Transverse colon (tissue), 4 donors: Measurements from ENCODE around the gene SYNE1. TPM values are rescaled to one million over a fixed set of nuclear protein-coding genes. Genes with fewer than 3 reads are reported as not detected.
A peak's percentile ranks its signal among the peaks of the same experiment; 100 is the strongest.
"Not testable (repeated sequence)": the region's sequence is repeated elsewhere in the genome, so short reads cannot be mapped to it uniquely, and the experiment has no call there.

ENCODE experiments used
- DNase-seq: peaks from one replicate; pipeline ENCODE4 v3.0.0-alpha.2; 2019
- H3K27ac ChIP-seq, 4 donors: fragments of 200-600 bp; sonication (generic); 2 replicates each; pipeline ENCODE4 v1.5.1; 2016 to 2018; ENCODE audit warnings: inconsistent platforms in 4 of 4
- H3K27me3 ChIP-seq: fragments of 200-600 bp; sonication (generic); 2 replicates; pipeline ENCODE4 v1.5.1; 2017; ENCODE audit warnings: inconsistent platforms
- H3K36me3 ChIP-seq, 4 donors: fragments of 200-600 bp; sonication (generic); 2 replicates each; pipeline ENCODE4 v1.5.1; 2017 to 2019; ENCODE audit warnings: inconsistent platforms in 4 of 4
- H3K4me1 ChIP-seq, 4 donors: fragments of 200-600 bp; sonication (generic); 2 replicates each; pipeline ENCODE4 v1.5.1; 2017 to 2020; ENCODE audit warnings: inconsistent platforms in 4 of 4
- H3K4me3 ChIP-seq, 4 donors: fragments of 200-600 bp; sonication (generic); 1 replicate in 1 of 4; 2 replicates in 3 of 4; pipeline versions ENCODE4 v1.5.1 to v1.6.1; 2017 to 2019; ENCODE audit warnings: inconsistent platforms in 4 of 4
- H3K9me3 ChIP-seq, 2 donors: fragments of 200-600 bp; sonication (generic); 2 replicates each; pipeline ENCODE4 v1.5.1; 2017 to 2019; ENCODE audit warnings: inconsistent platforms in 2 of 2
- CTCF ChIP-seq, 5 experiments: fragments of 200-600 bp in 3 of 5; fragments of 450-650 bp in 2 of 5; sonication (generic) in 3 of 5; IDR thresholded peaks; 1 replicate in 2 of 5; 2 replicates in 3 of 5; pipeline ENCODE4 v1.5.1; 2016 to 2017; ENCODE audit warnings: antibody characterized with exemption in 5 of 5, inconsistent platforms in 3 of 5, mild to moderate bottlenecking in 2 of 5, moderate library complexity in 1 of 5
- EP300 ChIP-seq: sonication (generic); formaldehyde crosslinking; IDR thresholded peaks from one replicate; pipeline ENCODE4 v1.6.1; 2017; ENCODE audit warnings: antibody characterized with exemption, low read depth
- POLR2A ChIP-seq: fragments of 450-650 bp; IDR thresholded peaks from one replicate; pipeline ENCODE4 v1.6.1; 2016; ENCODE audit warnings: antibody characterized with exemption, mild to moderate bottlenecking, moderate library complexity
- POLR2AphosphoS5 ChIP-seq, 3 donors: sonication (generic); formaldehyde crosslinking; IDR thresholded peaks; one replicate each; pipeline ENCODE4 v1.6.1; 2016; ENCODE audit warnings: antibody characterized with exemption in 3 of 3
- WGBS, 2 donors: methylation state at CpG; one replicate each; pipeline ENCODE4 v1.1.5; 2018; ENCODE audit warnings: low coverage in 1 of 2; 5-methylcytosine and 5-hydroxymethylcytosine counted together
- in situ Hi-C, 4 donors: fragments of 200-750 bp; cut with MboI; loops; one replicate each; pipeline versions ENCODE4 v1.15.0 to v1.15.1; 2017; ENCODE audit warnings: low sequenced_read_pairs in 3 of 4, low pct_ligation_motif_present in 1 of 4, low pct_unique_long_range_greater_than_20kb in 1 of 4
- intact Hi-C: fragments of 100-400 bp; cut with DNase I; formaldehyde crosslinking; loops from one replicate; pipeline ENCODE4 v1.15.1; 2023; ENCODE audit warnings: low total_unique reads
- total RNA-seq, 4 donors: library from RNA; depleted of rRNA; stranded (reverse); fragments of >200 nt; gene quantifications; one replicate each; pipeline ENCODE4 v1.1.0, GENCODE V29; 2016

SYNE1 gene
- total RNA-seq, 4 donors from 2014 or later = 31.4 to 87.2 (median 59.7) TPM

GRCh38 chr6:152329638-152330448, 307.3 kb downstream of the SYNE1 start:
- Histone ChIP-seq H3K9me3 (no peaks in the 10 kb centered on the region), H3K4me1 (no peaks in the 10 kb centered on the region), H3K27ac (no peak overlapping the region), H3K4me3 (no peak overlapping the region), H3K27me3 (no peaks in the 10 kb centered on the region), H3K36me3 (peaks cover 0 to 8% (median 0%) of the 10 kb centered on the region in 4 donors)
- DNase-seq = no peak
- in situ Hi-C loops (no loop called here), intact Hi-C loops (no loop called here)
- TF ChIP-seq POLR2A = no peak
- no peak for TF ChIP-seq CTCF (IDR thresholded peaks at IDR 0.05)
- no peak for TF ChIP-seq EP300
- no peak for TF ChIP-seq POLR2AphosphoS5 (IDR thresholded peaks at IDR 0.05)
- 79 to 80% methylated on average over 9 to 13 of the region's 13 CpGs for WGBS, 2 donors

- intact Hi-C loops, H3K4me1 ChIP-seq, DNase-seq, H3K27ac ChIP-seq, in situ Hi-C loops, H3K9me3 ChIP-seq, H3K4me3 ChIP-seq, H3K27me3 ChIP-seq: not testable (repeated sequence)
- WGBS, 2 donors = 86 to 89% methylated on average over 3 of the region's 3 CpGs
- H3K36me3 ChIP-seq = peaks cover 0 to 21% (median 1%) of the 10 kb centered on the region in 4 donors
These were observed 309.0 kb downstream of the SYNE1 start for GRCh38 chr6:152328200-152328599.

- intact Hi-C loops (no loop called here), in situ Hi-C loops (no loop called here)
- H3K4me1 ChIP-seq = no peaks in the 10 kb centered on the region
- H3K36me3 ChIP-seq = peaks cover 0 to 21% (median 1%) of the 10 kb centered on the region in 4 donors
- WGBS, 2 donors = 90 to 96% methylated on average over 11 to 13 of the region's 13 CpGs
- H3K27ac ChIP-seq = no peak overlapping the region
- no peak for DNase-seq
- no peaks in the 10 kb centered on the region for H3K27me3 ChIP-seq
- H3K9me3 ChIP-seq = no peaks in the 10 kb centered on the region
- H3K4me3 ChIP-seq = no peak overlapping the region
- no peak for TF ChIP-seq POLR2AphosphoS5 (IDR thresholded peaks at IDR 0.05)
These were observed 313.8 kb downstream of the SYNE1 start for GRCh38 chr6:152323376-152323775.

- H3K9me3 ChIP-seq = no peaks in the 10 kb centered on the region
- TF ChIP-seq EP300 (no peak), POLR2A (no peak), POLR2AphosphoS5 (IDR thresholded peaks at IDR 0.05) (no peak), CTCF (IDR thresholded peaks at IDR 0.05) (no peak)
- H3K27me3 ChIP-seq = no peaks in the 10 kb centered on the region
- H3K27ac ChIP-seq = peak overlapping the region in 1 of 4 donors; percentile 3
- H3K4me1 ChIP-seq = no peaks in the 10 kb centered on the region
- 72 to 79% methylated on average over 4 of the region's 4 CpGs for WGBS, 2 donors
- no peak overlapping the region for H3K4me3 ChIP-seq
- H3K36me3 ChIP-seq = peaks cover 0 to under 1% (median under 1%) of the 10 kb centered on the region in 4 donors
- DNase-seq = no peak
- intact Hi-C loops = no loop called here
- in situ Hi-C loops = no loop called here
These were observed 318.9 kb downstream of the SYNE1 start for GRCh38 chr6:152318278-152318677.

- no peak for TF ChIP-seq POLR2A
- 73 to 88% methylated on average over 2 to 7 of the region's 7 CpGs for WGBS, 2 donors
- in situ Hi-C loops (no loop called here), intact Hi-C loops (no loop called here)
- H3K27ac ChIP-seq = no peak overlapping the region
- no peak overlapping the region for H3K4me3 ChIP-seq
- H3K9me3 ChIP-seq = no peaks in the 10 kb centered on the region
- H3K4me1 ChIP-seq = no peaks in the 10 kb centered on the region
- H3K27me3 ChIP-seq = no peaks in the 10 kb centered on the region
- H3K36me3 ChIP-seq = no peaks in the 10 kb centered on the region
- DNase-seq = no peak
These were observed 321.1 kb downstream of the SYNE1 start for GRCh38 chr6:152316024-152316423.
